AG04450 (cell line): ENCODE results near the gene SERPINB3. TPM values are rescaled to one million over a fixed set of nuclear protein-coding genes. Genes with fewer than 3 reads are reported as not detected.

Source experiments
- CTCF ChIA-PET: fragments of 300-600, 350-600 bp; formaldehyde crosslinking; extraction: SDS; loops from one replicate; lab custom pipeline; 2022; ENCODE audit warnings: antibody characterized with exemption, inconsistent platforms; lab: Charles Lee
- POLR2A ChIA-PET: fragments of 350-600 bp; formaldehyde crosslinking; extraction: SDS; loops from one replicate; lab custom pipeline; 2021; ENCODE audit warnings: antibody characterized with exemption, inconsistent platforms; lab: Yijun Ruan, JAX
- DNase-seq: peaks from one replicate; pipeline ENCODE4 v3.0.0-alpha.2; 2011; ENCODE audit warnings: low read depth, low spot score
- H3K27ac ChIP-seq: one replicate; pipeline ENCODE4 v1.5.1; 2012; ENCODE audit warnings: low read depth, low read length, control low read depth
- H3K27me3 ChIP-seq: one replicate; pipeline ENCODE4 v1.6.0; 2012; ENCODE audit warnings: low read length; ENCODE audit not compliant: control insufficient read depth, insufficient read depth
- H3K4me3 ChIP-seq: 2 replicates; pipeline ENCODE4 v1.5.1; 2011; ENCODE audit warnings: mild to moderate bottlenecking, low read depth, low read length, control low read depth
- H3K9me3 ChIP-seq: 2 replicates; pipeline ENCODE4 v1.5.1; 2012; ENCODE audit warnings: low read length; ENCODE audit not compliant: control insufficient read depth, insufficient read depth
- polyA plus RNA-seq: library from polyadenylated mRNA; depleted of rRNA; stranded (reverse); fragments of >200 nt; gene quantifications from 2 replicates; pipeline ENCODE4 v1.2.3, GENCODE V29; 2011
- TF ChIP-seq, protein P1 (sequence below): IDR thresholded peaks from 2 replicates; pipeline ENCODE4 v1.5.1; 2011; ENCODE audit warnings: low read depth, low read length, control low read depth, inconsistent platforms

The SERPINB3 gene
- polyA plus RNA-seq, 1 experiment: not detected

DNA sequence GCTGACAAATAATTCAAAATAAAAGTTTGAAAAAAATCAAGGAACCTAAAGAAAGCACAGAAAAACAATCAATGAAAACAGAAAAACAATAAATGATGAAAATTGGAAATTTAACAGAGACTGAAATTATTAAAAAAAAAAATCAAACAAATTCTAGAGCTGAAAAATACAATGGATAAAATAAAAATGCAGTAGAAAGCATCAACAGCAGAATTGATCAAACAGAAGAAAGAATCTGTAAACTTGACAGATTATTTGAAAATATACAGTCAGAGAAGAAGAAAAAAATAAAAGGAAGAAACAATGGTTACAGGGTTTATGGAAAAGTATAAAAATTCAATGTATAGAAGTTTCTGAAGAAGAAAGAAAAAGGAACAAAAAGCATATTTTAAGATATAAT, 33.9 kb downstream of the SERPINB3 start:
- Histone ChIP-seq H3K9me3 (peaks cover 15% of the 10 kb centered on the region), H3K27me3 (no peaks in the 10 kb centered on the region), H3K27ac (no peak overlapping the region), H3K4me3 (no peak overlapping the region)
- ChIA-PET POLR2A (no interaction called here), CTCF (no interaction called here)
- no peak for DNase-seq
- TF ChIP-seq, protein P1, sequence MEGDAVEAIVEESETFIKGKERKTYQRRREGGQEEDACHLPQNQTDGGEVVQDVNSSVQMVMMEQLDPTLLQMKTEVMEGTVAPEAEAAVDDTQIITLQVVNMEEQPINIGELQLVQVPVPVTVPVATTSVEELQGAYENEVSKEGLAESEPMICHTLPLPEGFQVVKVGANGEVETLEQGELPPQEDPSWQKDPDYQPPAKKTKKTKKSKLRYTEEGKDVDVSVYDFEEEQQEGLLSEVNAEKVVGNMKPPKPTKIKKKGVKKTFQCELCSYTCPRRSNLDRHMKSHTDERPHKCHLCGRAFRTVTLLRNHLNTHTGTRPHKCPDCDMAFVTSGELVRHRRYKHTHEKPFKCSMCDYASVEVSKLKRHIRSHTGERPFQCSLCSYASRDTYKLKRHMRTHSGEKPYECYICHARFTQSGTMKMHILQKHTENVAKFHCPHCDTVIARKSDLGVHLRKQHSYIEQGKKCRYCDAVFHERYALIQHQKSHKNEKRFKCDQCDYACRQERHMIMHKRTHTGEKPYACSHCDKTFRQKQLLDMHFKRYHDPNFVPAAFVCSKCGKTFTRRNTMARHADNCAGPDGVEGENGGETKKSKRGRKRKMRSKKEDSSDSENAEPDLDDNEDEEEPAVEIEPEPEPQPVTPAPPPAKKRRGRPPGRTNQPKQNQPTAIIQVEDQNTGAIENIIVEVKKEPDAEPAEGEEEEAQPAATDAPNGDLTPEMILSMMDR: no peak

DNA sequence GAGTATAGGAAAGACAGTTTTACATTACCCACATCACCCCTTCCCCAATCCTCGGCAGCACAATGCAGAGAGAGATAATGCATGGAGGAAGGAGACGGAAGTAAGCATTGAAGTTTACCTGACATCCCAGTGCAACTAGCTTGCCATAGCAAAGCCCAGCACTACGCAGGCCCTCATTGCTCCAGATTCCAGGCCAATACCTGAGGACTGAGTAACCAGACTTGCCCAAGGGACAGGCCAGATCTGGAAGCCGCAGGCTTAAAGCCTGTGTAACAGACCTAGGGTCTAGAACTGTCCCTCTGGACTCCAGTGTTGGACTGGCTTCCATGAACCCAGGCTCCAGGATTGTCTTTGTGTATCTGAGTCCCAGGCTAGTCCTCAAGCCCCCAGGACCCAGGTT, 35.3 kb downstream of the SERPINB3 start:
- ChIA-PET POLR2A (no interaction called here), CTCF (no interaction called here)
- no peak overlapping the region for H3K4me3 ChIP-seq
- H3K27me3 ChIP-seq: peaks cover 2% of the 10 kb centered on the region
- no peak overlapping the region for H3K27ac ChIP-seq
- H3K9me3 ChIP-seq: peaks cover 15% of the 10 kb centered on the region
- TF ChIP-seq, protein P1: no peak
- DNase-seq: no peak

DNA sequence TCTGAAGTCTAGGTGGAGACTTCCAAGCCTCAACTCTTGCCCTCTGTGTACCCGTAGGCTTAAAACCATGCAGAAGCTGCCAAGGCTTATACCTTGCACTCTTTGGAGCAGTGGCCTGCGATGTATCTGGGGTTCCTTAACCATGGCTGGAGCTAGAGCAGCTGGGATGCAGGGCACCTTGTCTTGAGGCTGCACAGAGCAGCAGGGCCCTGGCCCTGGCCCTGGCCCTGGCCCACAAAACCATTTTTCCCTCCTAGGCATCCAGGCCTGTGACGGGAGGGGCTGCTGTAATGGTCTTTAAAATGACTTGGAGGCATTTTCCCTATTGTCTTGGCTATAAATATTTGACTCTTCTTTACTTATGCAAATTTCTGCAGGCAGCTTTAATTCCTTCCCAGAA, 36.8 kb downstream of the SERPINB3 start:
- Histone ChIP-seq H3K27me3 (peaks cover 2% of the 10 kb centered on the region), H3K27ac (no peak overlapping the region), H3K4me3 (no peak overlapping the region), H3K9me3 (peaks cover 15% of the 10 kb centered on the region)
- CTCF ChIA-PET: interaction anchor here (0.6 kb wide), 1 partner anchor 152 kb away, joined by 3 read pairs; no protein-coding TSS in a partner anchor
- TF ChIP-seq, protein P1: no peak
- no peak for DNase-seq
- POLR2A ChIA-PET: no interaction called here

DNA sequence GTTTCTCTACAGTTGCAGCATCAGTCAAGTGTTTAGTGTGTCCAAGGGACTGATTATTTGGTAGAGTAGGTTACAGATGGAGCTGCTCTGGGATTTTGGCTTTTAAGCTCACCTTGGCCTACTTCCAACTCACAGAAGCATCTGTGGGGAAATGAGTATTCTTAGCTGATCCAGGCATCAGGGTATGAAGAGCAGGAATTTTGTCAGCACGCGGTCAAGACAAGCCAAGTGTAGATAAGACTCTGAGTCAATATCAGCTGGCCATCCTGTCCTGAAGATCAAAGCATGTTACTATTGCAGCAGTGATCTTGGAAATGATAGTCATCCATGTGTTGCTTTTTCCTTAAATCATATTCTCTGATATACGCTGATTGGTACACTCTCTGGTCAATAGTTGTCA, 42.0 kb downstream of the SERPINB3 start:
- ChIA-PET CTCF (no interaction called here), POLR2A (no interaction called here)
- H3K27ac ChIP-seq: no peak overlapping the region
- H3K27me3 ChIP-seq: peaks cover 5% of the 10 kb centered on the region
- H3K9me3 ChIP-seq: peaks cover 4% of the 10 kb centered on the region
- TF ChIP-seq, protein P1: no peak
- DNase-seq: no peak
- H3K4me3 ChIP-seq: no peak overlapping the region

DNA sequence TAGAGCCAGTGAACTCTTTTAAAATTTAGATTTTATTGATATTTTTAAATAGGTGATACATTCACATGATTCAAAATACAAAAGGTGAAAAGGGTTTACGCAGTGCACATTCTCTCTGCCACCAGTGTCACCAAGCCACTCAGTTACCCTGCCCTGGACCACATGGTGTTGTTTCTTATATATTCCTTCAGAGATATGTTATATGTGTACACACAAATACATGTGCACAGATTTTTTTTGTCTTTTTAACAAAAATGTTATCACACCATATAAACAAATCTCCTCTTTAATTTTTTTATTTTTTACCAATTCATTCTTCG, 43.8 kb downstream of the SERPINB3 start:
- Histone ChIP-seq H3K27ac (no peak overlapping the region), H3K27me3 (peaks cover 5% of the 10 kb centered on the region), H3K4me3 (no peak overlapping the region), H3K9me3 (no peaks in the 10 kb centered on the region; the same call in 1 of the 2 replicates)
- DNase-seq: no peak
- CTCF ChIA-PET: no interaction called here
- POLR2A ChIA-PET: no interaction called here
- TF ChIP-seq, protein P1: no peak
